Gastroesophageal sphincter (tissue), 3 donors: Measurements from ENCODE around the gene CPA1.

Experiments used
- EP300 ChIP-seq: sonication (generic); formaldehyde crosslinking; IDR thresholded peaks from one replicate; pipeline ENCODE4 v1.6.1; 2017; ENCODE audit warnings: antibody characterized with exemption, mild to moderate bottlenecking
- POLR2A ChIP-seq, 2 donors: fragments of 450-650 bp; IDR thresholded peaks; one replicate each; pipeline ENCODE4 v1.6.1; 2017; ENCODE audit warnings: antibody characterized with exemption in 2 of 2, mild to moderate bottlenecking in 2 of 2, moderate library complexity in 1 of 2
- POLR2AphosphoS5 ChIP-seq: sonication (generic); formaldehyde crosslinking; IDR thresholded peaks from one replicate; pipeline ENCODE4 v1.6.1; 2017; ENCODE audit warnings: antibody characterized with exemption
- TF ChIP-seq, protein P1 (sequence below), 4 experiments: fragments of 200-600 bp in 2 of 4; fragments of 450-650 bp in 2 of 4; sonication (generic) in 1 of 4; IDR thresholded peaks; one replicate each; pipeline ENCODE4 v1.5.1; 2017 to 2019; ENCODE audit warnings: antibody characterized with exemption in 4 of 4, mild to moderate bottlenecking in 2 of 4, moderate library complexity in 2 of 4

DNA sequence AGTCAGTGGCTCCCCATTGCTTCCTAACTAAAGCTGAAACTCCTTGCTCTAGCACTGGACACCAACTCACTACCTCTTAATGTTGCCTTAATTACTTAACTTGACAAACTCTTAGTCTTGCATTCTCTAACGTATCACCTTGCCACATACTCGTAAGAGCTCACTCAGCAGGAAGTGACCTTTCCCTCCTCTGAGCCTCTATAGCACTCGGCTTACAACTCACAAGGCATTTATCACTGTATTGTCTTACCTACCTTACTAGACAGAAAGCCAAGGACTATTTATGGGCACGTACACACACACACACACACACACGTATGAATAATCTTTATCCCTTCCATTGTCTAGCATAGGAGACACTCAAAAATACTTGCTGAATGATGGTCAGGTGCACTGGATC, 39.4 kb downstream of the CPA1 start:
- TF ChIP-seq POLR2A (IDR thresholded peaks at IDR 0.05) (no peak), EP300 (no peak), POLR2AphosphoS5 (no peak)
- TF ChIP-seq, protein P1, sequence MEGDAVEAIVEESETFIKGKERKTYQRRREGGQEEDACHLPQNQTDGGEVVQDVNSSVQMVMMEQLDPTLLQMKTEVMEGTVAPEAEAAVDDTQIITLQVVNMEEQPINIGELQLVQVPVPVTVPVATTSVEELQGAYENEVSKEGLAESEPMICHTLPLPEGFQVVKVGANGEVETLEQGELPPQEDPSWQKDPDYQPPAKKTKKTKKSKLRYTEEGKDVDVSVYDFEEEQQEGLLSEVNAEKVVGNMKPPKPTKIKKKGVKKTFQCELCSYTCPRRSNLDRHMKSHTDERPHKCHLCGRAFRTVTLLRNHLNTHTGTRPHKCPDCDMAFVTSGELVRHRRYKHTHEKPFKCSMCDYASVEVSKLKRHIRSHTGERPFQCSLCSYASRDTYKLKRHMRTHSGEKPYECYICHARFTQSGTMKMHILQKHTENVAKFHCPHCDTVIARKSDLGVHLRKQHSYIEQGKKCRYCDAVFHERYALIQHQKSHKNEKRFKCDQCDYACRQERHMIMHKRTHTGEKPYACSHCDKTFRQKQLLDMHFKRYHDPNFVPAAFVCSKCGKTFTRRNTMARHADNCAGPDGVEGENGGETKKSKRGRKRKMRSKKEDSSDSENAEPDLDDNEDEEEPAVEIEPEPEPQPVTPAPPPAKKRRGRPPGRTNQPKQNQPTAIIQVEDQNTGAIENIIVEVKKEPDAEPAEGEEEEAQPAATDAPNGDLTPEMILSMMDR (IDR thresholded peaks at IDR 0.05) = no peak
